K562 (cell line): Measurements from ENCODE around the gene SLC7A1. TPM values are rescaled to one million over a fixed set of nuclear protein-coding genes. Genes with fewer than 3 reads are reported as not detected.

Source experiments
- ARID2 ChIP-seq: fragments of 450-650 bp; IDR thresholded peaks from 2 replicates; pipeline ENCODE4 v1.6.1; 2017; ENCODE audit warnings: antibody characterized with exemption, mild to moderate bottlenecking
- BACH1 ChIP-seq: fragments of 200-800 bp; sonication (Bioruptor generic); IDR thresholded peaks from 2 replicates; pipeline ENCODE4 v1.6.1; 2016; ENCODE audit warnings: missing genetic modification characterization, missing compliant biosample characterization
- BMI1 ChIP-seq: fragments of 150-350 bp; IDR thresholded peaks from 2 replicates; pipeline ENCODE4 v1.6.1; 2014; ENCODE audit warnings: low read length
- COPS2 ChIP-seq: fragments of 450-650 bp; conservative IDR thresholded peaks from 2 replicates; pipeline ENCODE4 v1.6.1; 2016; ENCODE audit warnings: mild to moderate bottlenecking, moderate library complexity
- ETV6 ChIP-seq, 3 experiments: fragments of 150-350 bp in 1 of 3; sonication (generic) in 1 of 3; formaldehyde crosslinking in 1 of 3; IDR thresholded peaks; 2 replicates each; pipeline versions ENCODE4 v1.6.1 to v1.8.0; 2014 to 2022; ENCODE audit warnings: borderline replicate concordance in 2 of 3, low read depth in 2 of 3, antibody characterized with exemption in 1 of 3, low read length in 1 of 3, mild to moderate bottlenecking in 1 of 3, missing genetic modification reagents in 1 of 3
- GTF2A2 ChIP-seq: IDR thresholded peaks from 2 replicates; pipeline ENCODE4 v1.6.1; 2016; ENCODE audit warnings: mild to moderate bottlenecking, missing genetic modification characterization, missing compliant biosample characterization
- KLF16 ChIP-seq: IDR thresholded peaks from 2 replicates; pipeline ENCODE4 v1.6.1; 2016; ENCODE audit warnings: antibody characterized with exemption
- MIER1 ChIP-seq: fragments of 450-650 bp; IDR thresholded peaks from 2 replicates; pipeline ENCODE4 v1.6.1; 2016; ENCODE audit warnings: antibody characterized with exemption, mild to moderate bottlenecking, low read depth
- MTF1 ChIP-seq: fragments of 250-450 bp; sonication (Bioruptor Pico); IDR thresholded peaks from 2 replicates; pipeline ENCODE4 v1.9.0; 2021; ENCODE audit warnings: moderate library complexity, mild to moderate bottlenecking, inconsistent platforms, borderline replicate concordance
- POLR2H ChIP-seq: IDR thresholded peaks from 2 replicates; pipeline ENCODE4 v1.6.1; 2016; ENCODE audit warnings: missing genetic modification characterization, low read depth, mild to moderate bottlenecking, control low read depth, missing compliant biosample characterization, moderate library complexity
- SIN3A ChIP-seq, 2 experiments: fragments of 150-350 bp in 1 of 2; IDR thresholded peaks; 2 replicates each; pipeline ENCODE4 v1.6.1; 2011 to 2016; ENCODE audit warnings: borderline replicate concordance in 2 of 2, low read depth in 2 of 2, low read length in 2 of 2, mild to moderate bottlenecking in 2 of 2, moderate library complexity in 2 of 2; ENCODE audit not compliant: control insufficient read depth in 1 of 2
- TAF1 ChIP-seq: IDR thresholded peaks from 2 replicates; pipeline ENCODE4 v1.6.1; 2011; ENCODE audit warnings: mild to moderate bottlenecking, low read length, moderate library complexity; ENCODE audit not compliant: insufficient read depth, control insufficient read depth, severe bottlenecking; ENCODE audit errors: extremely low read depth
- TEAD4 ChIP-seq, 2 experiments: sonication (generic) in 1 of 2; formaldehyde crosslinking in 1 of 2; IDR thresholded peaks; 2 replicates each; pipeline versions ENCODE4 v1.6.1 to v1.8.0; 2012 to 2022; ENCODE audit warnings: borderline replicate concordance in 1 of 2, inconsistent platforms in 1 of 2, low read length in 1 of 2, mild to moderate bottlenecking in 1 of 2, missing genetic modification reagents in 1 of 2
- TOE1 ChIP-seq, 2 experiments: fragments of 450-650 bp in 1 of 2; sonication (generic) in 1 of 2; formaldehyde crosslinking in 1 of 2; IDR thresholded peaks; 2 replicates each; pipeline versions ENCODE4 v1.7.1 to v1.8.0; 2016 to 2022; ENCODE audit warnings: borderline replicate concordance in 2 of 2, mild to moderate bottlenecking in 2 of 2, antibody characterized with exemption in 1 of 2, inconsistent platforms in 1 of 2, low read depth in 1 of 2, missing genetic modification reagents in 1 of 2, moderate library complexity in 1 of 2
- ZNF165 ChIP-seq: fragments of 250-450 bp; sonication (Bioruptor Pico); IDR thresholded peaks from 2 replicates; pipeline ENCODE4 v1.4.0; 2020; ENCODE audit warnings: borderline replicate concordance
- polyA plus RNA-seq, 8 experiments: library from polyadenylated mRNA; depleted of rRNA in 4 of 8; stranded (reverse) in 5 of 8; unstranded in 3 of 8; fragments of >200 nt; fragmentation: Nextera tagmentation in 2 of 8; fragmentation: Illumina TruSeq in 1 of 8; extraction: Ambion mirVana in 2 of 8; extraction: Trizol in 1 of 8; gene quantifications; 2 replicates each; pipeline versions ENCODE4 v1.2.1 to v1.2.3, GENCODE V29; 2011 to 2014; ENCODE audit warnings: inconsistent platforms in 1 of 8, missing spikeins in 1 of 8
- total RNA-seq, 7 experiments: library from RNA; depleted of rRNA in 6 of 7; stranded (reverse); fragments of >200 nt in 6 of 7; fragmentation: Illumina TruSeq in 2 of 7; extraction: Trizol in 2 of 7; gene quantifications; 2 replicates each; pipeline versions ENCODE4 v1.2.1 to v1.2.3, GENCODE V29; 2011 to 2021; ENCODE audit warnings: low replicate concordance in 1 of 7
- TF ChIP-seq, protein P1 (sequence below): fragments of 450-650 bp; IDR thresholded peaks from 2 replicates; pipeline ENCODE4 v1.6.1; 2016; ENCODE audit warnings: low read depth, mild to moderate bottlenecking, moderate library complexity
- TF ChIP-seq, protein P2 (sequence below): fragments of 450-650 bp; IDR thresholded peaks from 2 replicates; pipeline ENCODE4 v1.7.0; 2016; ENCODE audit warnings: borderline replicate concordance
- TF ChIP-seq, protein P3 (sequence below): sonication (generic); formaldehyde crosslinking; IDR thresholded peaks from 2 replicates; pipeline ENCODE4 v1.8.1; 2022; ENCODE audit warnings: missing genetic modification reagents
- TF ChIP-seq, protein P4 (sequence below): sonication (generic); formaldehyde crosslinking; IDR thresholded peaks from 2 replicates; pipeline ENCODE4 v1.9.0; 2022; ENCODE audit warnings: mild to moderate bottlenecking, missing genetic modification reagents
- TF ChIP-seq, protein P5 (sequence below): fragments of 450-650 bp; IDR thresholded peaks from 2 replicates; pipeline ENCODE4 v1.6.1; 2018; ENCODE audit warnings: mild to moderate bottlenecking, low read depth; ENCODE audit not compliant: partially characterized antibody

SLC7A1 gene
- total and polyA plus RNA-seq, 9 of the 15 experiments (the other 6 are each of a cell fraction or from before 2014, with no cell fraction given): 3.3 to 69.7 (median 10.8) TPM

DNA sequence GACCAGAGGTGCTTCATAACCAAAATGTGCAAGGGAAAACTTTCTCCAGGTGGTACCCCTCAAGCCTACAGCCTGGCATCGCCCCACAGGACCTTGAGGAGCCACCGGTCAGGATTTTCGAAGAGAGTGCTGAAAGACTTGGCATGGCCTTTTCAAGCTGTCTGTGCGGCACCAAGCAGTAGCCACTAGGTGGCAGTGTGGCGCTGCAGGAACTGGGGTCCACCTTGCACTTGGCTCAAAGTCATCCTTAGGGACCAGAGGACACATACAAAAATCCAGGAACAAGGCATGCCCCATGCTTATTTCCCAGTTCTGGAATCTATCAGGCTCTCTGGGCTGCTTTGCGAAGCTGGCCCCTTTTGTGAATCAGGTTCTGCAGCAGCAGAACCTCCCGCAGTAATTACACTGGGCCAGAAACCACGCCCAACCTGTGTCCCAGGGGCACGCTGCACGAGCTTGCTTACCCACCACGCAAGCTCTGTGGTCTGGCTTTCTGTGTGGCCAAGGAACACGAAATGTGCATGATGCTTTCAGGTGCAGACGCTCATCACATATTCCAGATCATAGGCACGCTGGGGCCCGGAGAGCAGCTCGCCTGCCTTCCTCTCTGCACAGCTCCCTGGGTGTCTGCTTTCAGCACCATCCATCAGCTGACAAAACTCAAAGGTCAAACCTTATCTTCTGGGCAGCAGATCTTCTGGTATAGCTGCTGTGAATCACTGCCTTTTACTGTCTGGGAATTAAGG, 87.2 kb downstream of the SLC7A1 start (continued):
- TF ChIP-seq, protein P1, sequence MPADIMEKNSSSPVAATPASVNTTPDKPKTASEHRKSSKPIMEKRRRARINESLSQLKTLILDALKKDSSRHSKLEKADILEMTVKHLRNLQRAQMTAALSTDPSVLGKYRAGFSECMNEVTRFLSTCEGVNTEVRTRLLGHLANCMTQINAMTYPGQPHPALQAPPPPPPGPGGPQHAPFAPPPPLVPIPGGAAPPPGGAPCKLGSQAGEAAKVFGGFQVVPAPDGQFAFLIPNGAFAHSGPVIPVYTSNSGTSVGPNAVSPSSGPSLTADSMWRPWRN: no peak
- TF ChIP-seq KLF16: 0 out of 2 replicates have a peak, but pooled peaks have one; percentile 19
- no peak for TF ChIP-seq COPS2
- no peak for TF ChIP-seq TOE1 (IDR thresholded peaks at IDR 0.05; ENCODE audit: borderline replicate concordance)
- TF ChIP-seq TOE1 (CRISPR knock-in tag; IDR thresholded peaks at IDR 0.05; ENCODE audit: borderline replicate concordance, low read depth): no peak
- TF ChIP-seq, protein P2, sequence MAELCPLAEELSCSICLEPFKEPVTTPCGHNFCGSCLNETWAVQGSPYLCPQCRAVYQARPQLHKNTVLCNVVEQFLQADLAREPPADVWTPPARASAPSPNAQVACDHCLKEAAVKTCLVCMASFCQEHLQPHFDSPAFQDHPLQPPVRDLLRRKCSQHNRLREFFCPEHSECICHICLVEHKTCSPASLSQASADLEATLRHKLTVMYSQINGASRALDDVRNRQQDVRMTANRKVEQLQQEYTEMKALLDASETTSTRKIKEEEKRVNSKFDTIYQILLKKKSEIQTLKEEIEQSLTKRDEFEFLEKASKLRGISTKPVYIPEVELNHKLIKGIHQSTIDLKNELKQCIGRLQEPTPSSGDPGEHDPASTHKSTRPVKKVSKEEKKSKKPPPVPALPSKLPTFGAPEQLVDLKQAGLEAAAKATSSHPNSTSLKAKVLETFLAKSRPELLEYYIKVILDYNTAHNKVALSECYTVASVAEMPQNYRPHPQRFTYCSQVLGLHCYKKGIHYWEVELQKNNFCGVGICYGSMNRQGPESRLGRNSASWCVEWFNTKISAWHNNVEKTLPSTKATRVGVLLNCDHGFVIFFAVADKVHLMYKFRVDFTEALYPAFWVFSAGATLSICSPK: no peak
- TF ChIP-seq SIN3A (IDR thresholded peaks at IDR 0.05; ENCODE audit: borderline replicate concordance in 2 of 2, control insufficient read depth in 1 of 2, low read depth in 2 of 2, low read length in 2 of 2): no peak
- TF ChIP-seq MIER1: no peak
- 0 out of 2 replicates have a peak, but pooled peaks have one; percentile 49 for TF ChIP-seq ARID2
- TF ChIP-seq GTF2A2 (tag): no peak
- no peak for TF ChIP-seq BACH1 (tag)
- TF ChIP-seq, protein P3, sequence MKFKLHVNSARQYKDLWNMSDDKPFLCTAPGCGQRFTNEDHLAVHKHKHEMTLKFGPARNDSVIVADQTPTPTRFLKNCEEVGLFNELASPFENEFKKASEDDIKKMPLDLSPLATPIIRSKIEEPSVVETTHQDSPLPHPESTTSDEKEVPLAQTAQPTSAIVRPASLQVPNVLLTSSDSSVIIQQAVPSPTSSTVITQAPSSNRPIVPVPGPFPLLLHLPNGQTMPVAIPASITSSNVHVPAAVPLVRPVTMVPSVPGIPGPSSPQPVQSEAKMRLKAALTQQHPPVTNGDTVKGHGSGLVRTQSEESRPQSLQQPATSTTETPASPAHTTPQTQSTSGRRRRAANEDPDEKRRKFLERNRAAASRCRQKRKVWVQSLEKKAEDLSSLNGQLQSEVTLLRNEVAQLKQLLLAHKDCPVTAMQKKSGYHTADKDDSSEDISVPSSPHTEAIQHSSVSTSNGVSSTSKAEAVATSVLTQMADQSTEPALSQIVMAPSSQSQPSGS: no peak
- TF ChIP-seq BMI1: no peak
- no peak for TF ChIP-seq POLR2H
- no peak for TF ChIP-seq ZNF165
- TF ChIP-seq TEAD4 (IDR thresholded peaks at IDR 0.05; ENCODE audit: low read length): peak; percentile 44; the same call in 1 of the 2 replicates
- no peak for TF ChIP-seq TEAD4 (CRISPR knock-in tag; IDR thresholded peaks at IDR 0.05; ENCODE audit: borderline replicate concordance)
- TF ChIP-seq, protein P4, sequence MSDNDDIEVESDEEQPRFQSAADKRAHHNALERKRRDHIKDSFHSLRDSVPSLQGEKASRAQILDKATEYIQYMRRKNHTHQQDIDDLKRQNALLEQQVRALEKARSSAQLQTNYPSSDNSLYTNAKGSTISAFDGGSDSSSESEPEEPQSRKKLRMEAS (CRISPR knock-in tag): no peak
- TF ChIP-seq, protein P5, sequence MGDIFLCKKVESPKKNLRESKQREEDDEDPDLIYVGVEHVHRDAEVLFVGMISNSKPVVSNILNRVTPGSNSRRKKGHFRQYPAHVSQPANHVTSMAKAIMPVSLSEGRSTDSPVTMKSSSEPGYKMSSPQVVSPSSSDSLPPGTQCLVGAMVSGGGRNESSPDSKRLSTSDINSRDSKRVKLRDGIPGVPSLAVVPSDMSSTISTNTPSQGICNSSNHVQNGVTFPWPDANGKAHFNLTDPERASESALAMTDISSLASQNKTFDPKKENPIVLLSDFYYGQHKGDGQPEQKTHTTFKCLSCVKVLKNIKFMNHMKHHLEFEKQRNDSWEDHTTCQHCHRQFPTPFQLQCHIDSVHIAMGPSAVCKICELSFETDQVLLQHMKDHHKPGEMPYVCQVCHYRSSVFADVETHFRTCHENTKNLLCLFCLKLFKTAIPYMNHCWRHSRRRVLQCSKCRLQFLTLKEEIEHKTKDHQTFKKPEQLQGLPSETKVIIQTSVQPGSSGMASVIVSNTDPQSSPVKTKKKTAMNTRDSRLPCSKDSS: no peak
- TF ChIP-seq MTF1: no peak
- TF ChIP-seq TAF1: no peak
- TF ChIP-seq ETV6 (IDR thresholded peaks at IDR 0.05; ENCODE audit: borderline replicate concordance in 1 of 2, low read depth in 2 of 2, low read length in 1 of 2): no peak
- no peak for TF ChIP-seq ETV6 (CRISPR knock-in tag; IDR thresholded peaks at IDR 0.05; ENCODE audit: borderline replicate concordance)
